Erythroblast (primary cell): ENCODE data around the gene UNC80.

Experiments used
- GATA1 ChIP-seq: IDR thresholded peaks from 2 replicates; pipeline ENCODE4 v1.6.1; 2011; ENCODE audit warnings: low read depth, mild to moderate bottlenecking, control low read depth, low read length, moderate library complexity
- POLR2A ChIP-seq: IDR thresholded peaks from 2 replicates; pipeline ENCODE4 v1.6.1; 2011; ENCODE audit warnings: mild to moderate bottlenecking, low read length

DNA sequence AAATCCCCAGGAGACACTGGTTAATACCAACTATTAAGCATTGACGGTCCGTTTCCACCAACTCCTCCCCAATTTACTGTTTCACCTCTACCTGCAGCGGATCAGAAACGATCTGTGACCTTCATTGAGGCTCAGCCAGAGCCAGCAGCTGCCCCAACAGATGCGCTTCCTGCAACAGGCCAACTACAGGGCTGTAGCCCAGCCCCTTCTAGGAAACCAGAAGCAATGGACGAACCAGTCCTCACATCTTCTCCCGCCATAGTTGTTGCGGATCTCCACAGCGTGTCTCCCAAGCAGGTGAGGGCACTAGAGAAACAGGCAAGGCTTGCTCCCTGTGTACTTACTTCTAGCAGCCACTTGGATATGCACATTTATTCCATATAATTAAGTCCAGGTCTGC is 222.3 kb downstream of the UNC80 start:
- TF ChIP-seq POLR2A = no peak
- TF ChIP-seq GATA1 = no peak
